T-helper 2 cell treated with Interferon-gamma antibody and Interleukin-4, amounts not matched to agents 5 μg/mL and 100 μg/mL, for 36 hours (primary cell): ENCODE data around the gene APLF.

Experiments used
- DNase-seq: peaks from one replicate; pipeline ENCODE4 v3.0.0; 2021; ENCODE audit warnings: low spot score
- H3K27ac Mint-ChIP-seq: one replicate; pipeline ENCODE4 v1.8.0; 2021; ENCODE audit warnings: mild to moderate bottlenecking, mixed read lengths
- H3K27me3 Mint-ChIP-seq: one replicate; pipeline ENCODE4 v1.8.0; 2021; ENCODE audit warnings: low read depth, mixed read lengths
- H3K36me3 Mint-ChIP-seq: one replicate; pipeline ENCODE4 v1.8.0; 2021; ENCODE audit warnings: low read depth, mixed read lengths
- H3K4me1 Mint-ChIP-seq: one replicate; pipeline ENCODE4 v1.8.0; 2021; ENCODE audit warnings: low read depth, mixed read lengths
- H3K4me3 Mint-ChIP-seq: one replicate; pipeline ENCODE4 v1.8.0; 2022; ENCODE audit warnings: mild to moderate bottlenecking, moderate library complexity, mixed read lengths
- H3K9me3 Mint-ChIP-seq: one replicate; pipeline ENCODE4 v1.8.0; 2021; ENCODE audit warnings: mixed read lengths

The APLF gene

GRCh38 chr2:68612765-68613519 is 145.6 kb downstream of the APLF start:
- Mint-ChIP-seq H3K9me3 (peaks cover 6% of the 10 kb centered on the region), H3K36me3 (no peaks in the 10 kb centered on the region), H3K4me3 (no peak overlapping the region), H3K4me1 (no peaks in the 10 kb centered on the region), H3K27ac (no peak overlapping the region), H3K27me3 (peaks cover 7% of the 10 kb centered on the region)
- DNase-seq = no peak

GRCh38 chr2:68620772-68621171 is 153.4 kb downstream of the APLF start:
- Mint-ChIP-seq H3K9me3 (peaks cover 3% of the 10 kb centered on the region), H3K27ac (no peak overlapping the region), H3K27me3 (no peaks in the 10 kb centered on the region), H3K4me1 (no peaks in the 10 kb centered on the region), H3K4me3 (no peak overlapping the region), H3K36me3 (no peaks in the 10 kb centered on the region)
- DNase-seq = no peak

GRCh38 chr2:68623820-68624219 is 156.4 kb downstream of the APLF start:
- no peaks in the 10 kb centered on the region for H3K36me3 Mint-ChIP-seq
- H3K9me3 Mint-ChIP-seq = peaks cover 3% of the 10 kb centered on the region
- DNase-seq = no peak
- no peak overlapping the region for H3K27ac Mint-ChIP-seq
- H3K4me1 Mint-ChIP-seq = no peaks in the 10 kb centered on the region
- H3K4me3 Mint-ChIP-seq = no peak overlapping the region
- H3K27me3 Mint-ChIP-seq = peaks cover 6% of the 10 kb centered on the region

- no peak overlapping the region for H3K27ac Mint-ChIP-seq
- peaks cover 24% of the 10 kb centered on the region for H3K27me3 Mint-ChIP-seq
- H3K9me3 Mint-ChIP-seq = no peaks in the 10 kb centered on the region
- no peak overlapping the region for H3K4me3 Mint-ChIP-seq
- no peak for DNase-seq
- no peaks in the 10 kb centered on the region for H3K36me3 Mint-ChIP-seq
- no peaks in the 10 kb centered on the region for H3K4me1 Mint-ChIP-seq
Measured at GRCh38 chr2:68627615-68628014, 160.2 kb downstream of the APLF start.
